Fibroblast of peridontal ligament (primary cell): ENCODE results near the gene GRM3.
"Not testable (repeated sequence)": the region's sequence is repeated elsewhere in the genome, so short reads cannot be mapped to it uniquely, and the experiment has no call there.

Experiments used
- DNase-seq: peaks from one replicate; pipeline ENCODE4 v3.0.0-alpha.2; 2010; ENCODE audit errors: extremely low read depth

The GRM3 gene

GRCh38 chr7:86643561-86644281, at the start of gene GRM3:
TSS of gene GRM3 (plus strand) at chr7:86643909. CDS start at chr7:86765146, 121,237 bp downstream.
- DNase-seq: no peak

GRCh38 chr7:86598311-86598710, 45.4 kb upstream of the GRM3 start:
- DNase-seq: no peak

- DNase-seq: no peak
Measured at GRCh38 chr7:86598721-86599120, 45.0 kb upstream of the GRM3 start.

GRCh38 chr7:86600506-86601290, 43.0 kb upstream of the GRM3 start:
- no peak for DNase-seq

- DNase-seq: not testable (repeated sequence)
Measured at GRCh38 chr7:86615711-86616110, 28.0 kb upstream of the GRM3 start.

- DNase-seq: no peak
Measured at GRCh38 chr7:86644282-86645224, 844 bp downstream of the GRM3 start.

GRCh38 chr7:86645225-86645608, 1.5 kb downstream of the GRM3 start:
- DNase-seq: no peak

GRCh38 chr7:86645676-86646276, 2.1 kb downstream of the GRM3 start:
- no peak for DNase-seq

- no peak for DNase-seq
Measured at GRCh38 chr7:86647385-86648094, 3.8 kb downstream of the GRM3 start.

GRCh38 chr7:86648169-86648568, 4.5 kb downstream of the GRM3 start:
- DNase-seq: no peak

GRCh38 chr7:86653919-86654659, 10.4 kb downstream of the GRM3 start:
- no peak for DNase-seq

- DNase-seq: no peak
Measured at GRCh38 chr7:86657948-86658347, 14.2 kb downstream of the GRM3 start.

GRCh38 chr7:86660950-86661462, 17.3 kb downstream of the GRM3 start:
- DNase-seq: no peak

GRCh38 chr7:86664486-86664885, 20.8 kb downstream of the GRM3 start:
- DNase-seq: no peak

GRCh38 chr7:86664991-86665390, 21.3 kb downstream of the GRM3 start:
- DNase-seq: no peak

- no peak for DNase-seq
Measured at GRCh38 chr7:86665669-86666068, 22.0 kb downstream of the GRM3 start.

- DNase-seq: no peak
Measured at GRCh38 chr7:86667732-86668131, 24.0 kb downstream of the GRM3 start.

- DNase-seq: no peak
Measured at GRCh38 chr7:86668315-86668714, 24.6 kb downstream of the GRM3 start.

GRCh38 chr7:86687831-86688230, 44.1 kb downstream of the GRM3 start:
- DNase-seq: no peak

- no peak for DNase-seq
Measured at GRCh38 chr7:86689363-86689762, 45.7 kb downstream of the GRM3 start.
